ENCODE data around the gene HNRNPH2. TPM values are rescaled to one million over a fixed set of nuclear protein-coding genes. Genes with fewer than 3 reads are reported as not detected.

Gene HNRNPH2
- total RNA-seq, 1 donor from 2014 or later, result 53.2 TPM

- H3K4me1 Mint-ChIP-seq (ENCODE audit: unreplicated experiment), result peaks cover 20% of the 10 kb centered on the region
- peaks cover under 1% of the 10 kb centered on the region for H3K36me3 Mint-ChIP-seq (ENCODE audit: low read depth, unreplicated experiment)
- peak overlapping the region; percentile 86 for H3K4me3 Mint-ChIP-seq (ENCODE audit: unreplicated experiment)
- H3K27ac Mint-ChIP-seq (ENCODE audit: unreplicated experiment), result peak overlapping the region; percentile 59
- no peaks in the 10 kb centered on the region for H3K9me3 Mint-ChIP-seq (ENCODE audit: unreplicated experiment)
- H3K27me3 Mint-ChIP-seq (ENCODE audit: unreplicated experiment), result peaks cover 9% of the 10 kb centered on the region
- no peak for TF ChIP-seq CTCF (IDR thresholded peaks at IDR 0.05; ENCODE audit: unreplicated experiment)
- DNase-seq (ENCODE audit: low spot score), result no peak
These were observed 11.5 kb downstream of the HNRNPH2 start for GRCh38 chrX:101419489-101419888.

- Mint-ChIP-seq H3K9me3 (ENCODE audit: unreplicated experiment) (no peaks in the 10 kb centered on the region), H3K27ac (ENCODE audit: unreplicated experiment) (no peak overlapping the region), H3K4me1 (ENCODE audit: unreplicated experiment) (no peaks in the 10 kb centered on the region), H3K4me3 (ENCODE audit: unreplicated experiment) (no peak overlapping the region), H3K36me3 (ENCODE audit: low read depth, unreplicated experiment) (peaks cover 36% of the 10 kb centered on the region), H3K27me3 (ENCODE audit: unreplicated experiment) (peaks cover 3% of the 10 kb centered on the region)
- DNase-seq (ENCODE audit: low spot score), result no peak
- no peak for TF ChIP-seq CTCF (IDR thresholded peaks at IDR 0.05; ENCODE audit: unreplicated experiment)
These were observed 19.9 kb downstream of the HNRNPH2 start for GRCh38 chrX:101427954-101428353.

GRCh38 chrX:101429934-101430333 is 21.9 kb downstream of the HNRNPH2 start:
- peaks cover 35% of the 10 kb centered on the region for H3K36me3 Mint-ChIP-seq (ENCODE audit: low read depth, unreplicated experiment)
- TF ChIP-seq CTCF (IDR thresholded peaks at IDR 0.05; ENCODE audit: unreplicated experiment), result no peak
- H3K4me1 Mint-ChIP-seq (ENCODE audit: unreplicated experiment), result no peaks in the 10 kb centered on the region
- DNase-seq (ENCODE audit: low spot score), result no peak
- peak overlapping the region; percentile 37 for H3K4me3 Mint-ChIP-seq (ENCODE audit: unreplicated experiment)
- H3K9me3 Mint-ChIP-seq (ENCODE audit: unreplicated experiment), result no peaks in the 10 kb centered on the region
- H3K27me3 Mint-ChIP-seq (ENCODE audit: unreplicated experiment), result peaks cover 1% of the 10 kb centered on the region
- no peak overlapping the region for H3K27ac Mint-ChIP-seq (ENCODE audit: unreplicated experiment)

GRCh38 chrX:101430457-101431078 is 22.5 kb downstream of the HNRNPH2 start:
- Mint-ChIP-seq H3K4me3 (ENCODE audit: unreplicated experiment) (no peak overlapping the region), H3K9me3 (ENCODE audit: unreplicated experiment) (no peaks in the 10 kb centered on the region)

More at GRCh38 chrX:101430457-101431078, 22.5 kb downstream of the HNRNPH2 start:
- TF ChIP-seq CTCF (IDR thresholded peaks at IDR 0.05; ENCODE audit: unreplicated experiment), result no peak
- peaks cover 2% of the 10 kb centered on the region for H3K27me3 Mint-ChIP-seq (ENCODE audit: unreplicated experiment)
- H3K36me3 Mint-ChIP-seq (ENCODE audit: low read depth, unreplicated experiment), result peaks cover 31% of the 10 kb centered on the region
- DNase-seq (ENCODE audit: low spot score), result no peak
- H3K27ac Mint-ChIP-seq (ENCODE audit: unreplicated experiment), result no peak overlapping the region
- no peaks in the 10 kb centered on the region for H3K4me1 Mint-ChIP-seq (ENCODE audit: unreplicated experiment)

Measured in endothelial cell (in vitro differentiated cells).